ENCODE data around the gene RAP1GAP. TPM values are rescaled to one million over a fixed set of nuclear protein-coding genes. Genes with fewer than 3 reads are reported as not detected.

Gene RAP1GAP
- polyA plus RNA-seq, 1 donor from 2014 or later: 9.8 TPM

- Histone ChIP-seq H3K27me3 (ENCODE audit: insufficient read depth, low read depth, low read length) (no peaks in the 10 kb centered on the region), H3K4me2 (ENCODE audit: low read length) (no peak overlapping the region), H3K4me3 (ENCODE audit: low read length) (no peak overlapping the region), H3K9me3 (ENCODE audit: low read length) (no peaks in the 10 kb centered on the region), H3F3A (ENCODE audit: insufficient read depth, low read length, poor library complexity, severe bottlenecking) (no peaks in the 10 kb centered on the region), H3K36me3 (ENCODE audit: insufficient read depth, low read length) (no peaks in the 10 kb centered on the region), H3K9ac (ENCODE audit: low read length) (no peak overlapping the region), H3K79me2 (replicated peaks; ENCODE audit: insufficient read depth, low read length) (no peaks in the 10 kb centered on the region), H3K9me2 (ENCODE audit: insufficient read depth, low read length) (no peaks in the 10 kb centered on the region), H4K20me1 (ENCODE audit: insufficient read depth) (no peaks in the 10 kb centered on the region), H3K27ac (ENCODE audit: low read length) (no peak overlapping the region), H2AFZ (ENCODE audit: low read depth, low read length) (no peak overlapping the region)
- TF ChIP-seq SMC3 (conservative IDR thresholded peaks at IDR 0.05; ENCODE audit: poor library complexity) (no peak), EP300 (conservative IDR thresholded peaks at IDR 0.05; ENCODE audit: poor library complexity, severe bottlenecking) (no peak), EZH2 (IDR thresholded peaks at IDR 0.05; ENCODE audit: borderline replicate concordance, insufficient read depth, low read length, poor library complexity, severe bottlenecking) (no peak)
Measured at GRCh38 chr1:21702780-21703179, 33.6 kb upstream of the RAP1GAP start.

- H3K9me2 ChIP-seq (ENCODE audit: insufficient read depth, low read length): no peaks in the 10 kb centered on the region
- H3K36me3 ChIP-seq (ENCODE audit: insufficient read depth, low read length): no peaks in the 10 kb centered on the region
- H2AFZ ChIP-seq (ENCODE audit: low read depth, low read length): no peak overlapping the region
- no peak overlapping the region for H3K4me3 ChIP-seq (ENCODE audit: low read length)
- no peak overlapping the region for H3K4me2 ChIP-seq (ENCODE audit: low read length)
- H3F3A ChIP-seq (ENCODE audit: insufficient read depth, low read length, poor library complexity, severe bottlenecking): no peaks in the 10 kb centered on the region
- H3K27me3 ChIP-seq (ENCODE audit: insufficient read depth, low read depth, low read length): no peaks in the 10 kb centered on the region
- no peaks in the 10 kb centered on the region for H3K9me3 ChIP-seq (ENCODE audit: low read length)
- H3K27ac ChIP-seq (ENCODE audit: low read length): no peak overlapping the region
- no peaks in the 10 kb centered on the region for H3K79me2 ChIP-seq (replicated peaks; ENCODE audit: insufficient read depth, low read length)
- no peak overlapping the region for H3K9ac ChIP-seq (ENCODE audit: low read length)
- no peaks in the 10 kb centered on the region for H4K20me1 ChIP-seq (ENCODE audit: insufficient read depth)
- no peak for TF ChIP-seq EP300 (conservative IDR thresholded peaks at IDR 0.05; ENCODE audit: poor library complexity, severe bottlenecking)
- no peak for TF ChIP-seq RAD21 (conservative IDR thresholded peaks at IDR 0.05)
- TF ChIP-seq EZH2 (IDR thresholded peaks at IDR 0.05; ENCODE audit: borderline replicate concordance, insufficient read depth, low read length, poor library complexity, severe bottlenecking): no peak
- no peak for TF ChIP-seq POLR2AphosphoS5 (IDR thresholded peaks at IDR 0.05)
- no peak for TF ChIP-seq CTCF (IDR thresholded peaks at IDR 0.05; ENCODE audit: poor library complexity, severe bottlenecking)
- no peak for TF ChIP-seq REST (IDR thresholded peaks at IDR 0.05; ENCODE audit: borderline replicate concordance)
- no peak for TF ChIP-seq SMC3 (conservative IDR thresholded peaks at IDR 0.05; ENCODE audit: poor library complexity)
Measured at GRCh38 chr1:21701401-21701800, 32.2 kb upstream of the RAP1GAP start.

- no peaks in the 10 kb centered on the region for H3K27me3 ChIP-seq (ENCODE audit: insufficient read depth, low read depth, low read length)
- H3K4me3 ChIP-seq (ENCODE audit: low read length): no peak overlapping the region
- no peaks in the 10 kb centered on the region for H3K79me2 ChIP-seq (replicated peaks; ENCODE audit: insufficient read depth, low read length)
- no peaks in the 10 kb centered on the region for H3F3A ChIP-seq (ENCODE audit: insufficient read depth, low read length, poor library complexity, severe bottlenecking)
- no peak overlapping the region for H3K27ac ChIP-seq (ENCODE audit: low read length)
- TF ChIP-seq EP300 (conservative IDR thresholded peaks at IDR 0.05; ENCODE audit: poor library complexity, severe bottlenecking) (no peak), REST (IDR thresholded peaks at IDR 0.05; ENCODE audit: borderline replicate concordance) (no peak), CTCF (IDR thresholded peaks at IDR 0.05; ENCODE audit: poor library complexity, severe bottlenecking) (no peak), RAD21 (conservative IDR thresholded peaks at IDR 0.05) (no peak), EZH2 (IDR thresholded peaks at IDR 0.05; ENCODE audit: borderline replicate concordance, insufficient read depth, low read length, poor library complexity, severe bottlenecking) (no peak), TAF1 (IDR thresholded peaks at IDR 0.05; ENCODE audit: low read depth) (no peak), POLR2AphosphoS5 (IDR thresholded peaks at IDR 0.05) (no peak), MXI1 (conservative IDR thresholded peaks at IDR 0.05; ENCODE audit: poor library complexity, severe bottlenecking) (no peak), SMC3 (conservative IDR thresholded peaks at IDR 0.05; ENCODE audit: poor library complexity) (no peak)
- H3K9me2 ChIP-seq (ENCODE audit: insufficient read depth, low read length): no peaks in the 10 kb centered on the region
- H4K20me1 ChIP-seq (ENCODE audit: insufficient read depth): no peaks in the 10 kb centered on the region
- H2AFZ ChIP-seq (ENCODE audit: low read depth, low read length): no peak overlapping the region
- H3K9me3 ChIP-seq (ENCODE audit: low read length): no peaks in the 10 kb centered on the region
- no peak overlapping the region for H3K4me2 ChIP-seq (ENCODE audit: low read length)
- no peak overlapping the region for H3K9ac ChIP-seq (ENCODE audit: low read length)
- H3K36me3 ChIP-seq (ENCODE audit: insufficient read depth, low read length): no peaks in the 10 kb centered on the region
Measured at GRCh38 chr1:21700094-21700493, 30.9 kb upstream of the RAP1GAP start.

Data from neural cell (in vitro differentiated cells).